LHCN-M2 (cell line): Measurements from ENCODE around the gene BRD1. TPM values are rescaled to one million over a fixed set of nuclear protein-coding genes. Genes with fewer than 3 reads are reported as not detected.
A peak's percentile ranks its signal among the peaks of the same experiment; 100 is the strongest.

Source experiments
- DNase-seq: peaks from one replicate; pipeline ENCODE4 v3.0.0-alpha.2; 2012; ENCODE audit warnings: low read depth
- total RNA-seq: library from RNA; depleted of rRNA; stranded (reverse); fragments of >200 nt; gene quantifications from 2 replicates; pipeline ENCODE4 v1.2.3, GENCODE V29; 2014

BRD1 gene
- total RNA-seq, 1 experiment from 2014 or later, result 17.9 TPM

DNA sequence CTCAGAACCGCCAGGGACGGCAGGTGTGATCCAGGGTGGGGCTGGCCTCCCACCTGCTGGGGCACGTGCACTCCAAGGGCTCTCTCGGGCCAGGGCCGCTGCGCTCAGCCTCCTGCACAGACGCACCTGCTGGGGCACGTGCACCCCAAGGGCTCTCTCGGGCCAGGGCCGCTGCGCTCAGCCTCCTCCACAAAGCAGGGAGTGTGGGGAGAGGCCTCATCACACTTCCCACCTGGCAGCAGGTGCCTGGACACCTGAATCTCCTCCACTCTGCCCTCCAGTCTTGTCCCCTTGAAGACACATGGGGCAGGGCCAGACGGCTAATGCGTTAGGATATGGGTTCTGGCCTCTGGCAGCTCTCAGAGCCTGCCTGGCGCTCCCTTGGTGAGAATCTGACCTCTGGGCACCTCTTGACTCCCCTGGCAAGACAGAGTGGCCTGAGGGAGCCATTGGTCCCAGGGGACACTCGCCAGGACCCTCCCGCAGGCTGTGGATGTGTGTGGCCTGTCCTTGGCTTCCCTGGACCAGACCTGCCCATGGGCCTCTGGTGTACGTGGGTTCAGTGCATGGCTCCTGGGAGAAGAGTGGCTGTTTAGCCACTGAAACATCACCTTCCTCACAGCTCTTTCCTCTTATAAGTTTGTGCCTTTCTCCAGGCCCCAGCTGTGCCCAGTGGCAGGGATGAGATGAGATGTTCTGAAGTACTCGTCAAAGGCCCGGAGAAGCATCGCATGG, 73.5 kb downstream of the BRD1 start:
- no peak for DNase-seq

DNA sequence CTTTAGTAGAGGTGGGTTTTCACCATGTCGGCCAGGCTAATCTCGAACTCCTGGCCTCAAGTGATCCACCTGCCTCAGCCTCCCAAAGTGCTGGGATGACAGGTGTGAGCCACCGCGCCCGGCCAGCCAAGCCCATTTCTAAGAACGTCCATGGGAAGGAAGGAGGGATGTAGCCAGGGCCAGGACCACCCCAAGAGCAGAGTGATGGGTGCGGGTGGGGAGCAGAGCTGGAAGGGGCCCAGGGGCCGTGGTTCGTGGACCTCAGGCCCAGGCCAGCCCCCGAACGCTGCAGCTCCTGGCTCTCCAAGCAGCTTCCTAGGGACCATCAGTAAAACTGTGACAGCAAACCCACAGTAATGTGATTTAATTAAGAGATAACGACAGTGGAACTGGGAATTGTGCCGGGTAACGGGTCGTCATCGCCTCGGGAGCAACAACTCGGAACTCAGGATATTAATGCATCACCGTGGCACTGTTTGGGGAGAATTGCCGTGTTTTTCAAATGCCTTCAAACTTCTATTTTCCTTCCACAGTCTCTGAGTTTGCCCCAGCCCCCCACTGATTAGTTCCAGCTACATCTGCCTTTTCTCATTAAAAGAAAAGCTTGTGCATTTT, 74.3 kb downstream of the BRD1 start:
- no peak for DNase-seq

DNA sequence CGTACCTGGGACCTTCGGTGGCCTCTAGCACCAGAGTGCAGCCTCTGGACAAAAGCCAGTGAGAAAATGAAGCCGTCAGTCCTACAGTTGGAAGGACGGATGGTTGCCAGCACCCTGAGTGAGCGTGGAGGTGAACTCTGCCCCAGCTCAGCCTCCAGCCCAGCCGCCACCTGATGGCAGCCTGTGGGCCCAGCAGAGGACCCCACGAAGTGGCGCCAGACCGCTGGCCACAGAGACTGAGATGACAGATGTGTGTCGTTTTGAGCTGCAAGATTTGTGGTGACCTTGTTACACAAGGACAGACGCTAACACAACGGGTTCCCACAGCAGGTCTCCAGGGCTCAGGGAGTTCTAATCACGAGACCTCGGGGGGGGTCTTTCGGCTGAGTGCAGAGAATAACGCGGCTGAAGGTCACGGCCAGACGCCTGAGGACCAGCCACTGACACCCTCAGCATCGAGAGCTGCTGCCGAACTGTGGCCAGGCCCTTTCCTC, 75.0 kb downstream of the BRD1 start:
- DNase-seq, result no peak

DNA sequence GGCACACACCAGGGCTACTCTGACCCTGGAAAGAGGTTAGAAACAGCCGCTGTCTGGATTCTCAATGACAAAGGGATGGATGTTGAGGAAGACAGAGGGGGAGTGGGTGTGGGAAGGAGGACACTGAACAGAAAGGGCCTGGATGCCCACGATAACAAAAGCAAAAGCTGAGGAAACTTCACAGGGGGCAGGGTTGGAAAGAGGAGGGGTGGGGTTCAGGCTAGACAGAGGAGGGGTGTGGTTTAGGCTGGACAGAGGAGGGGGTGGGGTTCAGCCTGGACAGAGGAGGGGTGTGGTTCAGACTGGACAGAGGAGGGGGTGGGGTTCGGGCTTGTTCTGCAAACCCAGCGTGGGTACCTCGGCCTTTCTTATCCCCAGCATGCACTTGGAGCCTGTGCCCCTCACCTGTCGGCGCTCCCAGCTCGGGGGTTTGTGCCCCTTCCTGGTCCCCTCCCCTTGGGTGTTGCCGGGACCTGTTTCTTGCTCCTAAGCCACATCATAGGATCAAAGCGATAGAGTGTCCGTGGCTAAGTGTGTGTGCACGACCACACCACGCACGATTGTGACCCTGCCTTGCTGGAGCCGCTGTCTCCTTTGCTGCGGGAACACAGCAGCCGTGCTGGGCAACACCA, 75.6 kb downstream of the BRD1 start:
- DNase-seq, result no peak

DNA sequence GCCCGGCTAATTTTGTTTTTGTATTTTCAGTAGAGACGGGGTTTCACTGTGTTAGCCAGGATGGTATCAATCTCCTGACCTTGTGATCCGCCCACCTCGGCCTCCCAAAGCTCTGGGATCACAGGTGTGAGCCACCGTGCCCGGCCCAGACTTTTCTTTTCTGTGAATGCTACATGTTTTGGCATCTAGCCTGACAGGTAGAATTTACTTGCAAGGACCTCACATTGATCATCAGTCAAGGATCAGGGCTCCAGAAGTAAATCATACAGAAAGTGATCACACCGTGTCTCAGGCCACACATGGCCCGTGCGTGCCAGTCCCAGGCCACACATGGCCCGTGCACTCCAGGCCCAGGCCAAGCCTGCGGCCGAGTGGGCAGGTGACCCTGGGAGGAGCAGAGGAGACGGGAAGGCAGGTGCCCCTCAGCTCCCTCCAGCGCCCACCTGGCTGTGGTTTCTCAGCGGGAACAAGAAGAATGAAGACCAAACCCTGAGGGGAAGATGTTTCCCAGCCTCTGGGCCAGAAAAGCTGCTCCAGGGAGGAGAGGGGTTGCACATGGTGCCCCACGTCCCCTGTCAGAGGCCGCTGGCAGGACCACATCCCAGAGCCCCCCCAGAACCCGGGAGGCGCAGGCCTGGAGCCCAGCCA, 76.2 kb downstream of the BRD1 start:
- no peak for DNase-seq

DNA sequence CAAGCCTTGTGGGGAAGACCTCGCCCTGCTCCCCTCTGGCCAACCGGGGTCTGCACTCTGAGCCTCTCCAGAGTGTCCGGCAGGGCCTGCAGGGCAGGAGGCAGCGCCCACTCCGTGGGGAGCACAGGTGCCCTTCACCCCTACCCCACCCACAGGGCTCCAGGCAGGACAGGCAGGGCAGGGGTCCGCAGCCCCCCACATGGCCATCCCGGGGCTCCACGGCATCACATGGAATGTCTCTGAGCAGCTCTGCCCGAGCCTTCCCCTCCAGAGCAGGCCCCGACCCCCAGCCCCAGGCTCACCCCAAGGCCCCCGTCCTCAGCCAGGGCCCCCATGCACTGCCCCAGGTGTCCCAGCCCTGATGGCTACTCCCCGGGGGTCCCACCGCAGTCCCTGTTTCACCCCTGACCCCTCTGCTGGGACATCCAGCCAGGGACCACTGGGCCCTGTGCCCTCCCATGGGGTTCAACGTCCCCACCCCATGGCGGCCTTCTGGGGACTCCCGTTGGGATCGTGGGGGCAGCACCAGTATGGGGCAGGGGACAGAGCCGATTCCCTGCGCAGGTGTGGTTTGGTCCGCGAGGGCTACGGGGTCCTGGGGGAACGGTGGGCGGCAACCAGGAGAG, 77.7 kb downstream of the BRD1 start:
- DNase-seq, result no peak

DNA sequence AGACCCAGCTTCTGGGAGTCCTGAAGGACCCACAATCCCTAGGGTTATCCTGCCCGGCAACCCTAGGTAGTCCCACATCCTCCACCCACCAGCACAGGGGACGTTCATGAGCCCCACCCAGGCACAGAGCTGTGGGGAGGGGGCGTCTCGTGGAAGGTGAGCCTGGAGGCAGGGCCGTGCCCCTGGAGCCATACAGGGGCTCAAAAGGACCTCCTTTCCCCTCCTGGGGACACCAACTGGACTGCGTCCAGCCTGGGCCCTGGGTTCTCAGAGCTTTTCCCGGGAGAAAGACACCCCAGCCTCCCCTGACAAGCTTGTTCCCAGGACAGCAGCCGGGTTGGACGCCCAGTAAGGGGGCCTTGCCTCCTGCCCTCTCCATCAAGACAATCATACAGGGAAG, 78.4 kb downstream of the BRD1 start:
- no peak for DNase-seq

DNA sequence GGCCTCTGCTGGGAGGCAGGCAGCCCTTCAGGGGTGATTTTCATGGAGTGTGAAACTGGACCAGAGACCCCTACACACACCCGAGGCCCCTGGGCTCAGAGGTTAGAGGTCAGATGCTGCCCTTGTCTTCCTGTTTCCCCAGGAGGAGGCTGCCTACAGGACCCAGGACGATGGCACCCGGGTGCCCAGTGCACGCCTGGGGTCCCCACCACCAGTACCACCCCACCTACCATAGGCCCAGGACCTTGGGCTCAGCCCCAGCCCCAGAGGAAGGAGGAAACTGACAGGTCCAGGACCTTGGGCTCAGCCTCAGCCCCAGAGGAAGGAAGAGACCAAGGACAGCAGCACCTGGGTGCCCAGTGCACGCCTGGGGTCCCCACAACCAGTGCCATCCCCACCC, 79.2 kb downstream of the BRD1 start:
- no peak for DNase-seq

DNA sequence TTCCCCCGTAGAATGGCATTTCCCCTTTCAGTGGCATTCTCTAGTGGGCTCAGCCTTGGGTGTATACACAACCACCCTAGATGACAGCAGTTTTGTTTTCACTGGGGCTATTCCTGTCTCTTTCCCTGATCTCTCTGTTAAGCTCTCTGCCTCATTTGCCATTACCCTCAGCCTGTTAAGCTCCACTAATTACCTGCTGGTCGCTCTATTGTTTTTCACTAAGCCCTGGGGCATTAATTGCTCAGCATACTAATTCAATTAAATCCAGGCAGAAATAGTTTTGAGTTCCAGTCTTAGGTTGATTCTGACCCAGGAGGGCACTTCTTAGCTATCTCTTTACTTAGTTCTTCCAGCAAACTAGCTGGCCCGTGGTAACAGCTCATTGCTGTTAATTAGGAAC, 80.0 kb downstream of the BRD1 start:
- DNase-seq, result no peak

DNA sequence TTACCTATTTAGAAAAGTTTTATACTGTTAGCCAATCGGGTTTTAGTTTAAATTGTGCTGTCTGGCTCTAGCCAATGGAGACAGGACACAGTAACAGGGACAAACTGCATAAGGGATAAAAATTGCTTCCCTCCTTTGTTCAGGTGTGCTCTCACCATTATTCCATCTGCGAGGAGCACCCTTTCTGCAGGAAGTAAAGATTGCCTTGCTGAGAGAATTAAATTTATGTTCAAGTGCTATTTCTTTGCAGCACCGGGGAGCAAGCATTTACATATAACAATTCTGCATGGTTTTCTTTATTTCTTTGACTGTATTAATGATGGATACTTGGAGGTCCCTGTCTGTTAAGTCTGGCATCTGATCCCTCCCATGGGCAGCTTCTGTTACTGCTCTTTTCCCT, 80.5 kb downstream of the BRD1 start:
- no peak for DNase-seq

DNA sequence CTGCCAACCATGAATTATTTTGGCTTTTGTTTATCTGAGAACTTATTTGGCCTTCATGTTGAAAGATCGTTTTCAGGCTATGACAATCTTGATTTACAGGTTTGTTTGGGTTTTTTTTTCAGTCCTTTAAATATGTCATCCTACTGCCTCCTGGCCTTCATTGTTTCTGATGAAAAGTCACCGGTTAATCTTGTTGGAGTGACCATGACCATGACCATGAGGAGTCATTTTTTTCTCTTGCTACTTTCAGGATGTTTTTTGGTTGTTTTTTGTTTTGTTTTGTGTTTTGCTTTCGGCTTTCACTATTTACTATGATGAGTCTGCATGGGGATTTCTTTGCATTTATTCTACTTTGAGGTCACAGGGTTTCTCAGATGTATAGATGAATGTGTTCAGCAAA, 81.6 kb downstream of the BRD1 start:
- DNase-seq, result no peak

DNA sequence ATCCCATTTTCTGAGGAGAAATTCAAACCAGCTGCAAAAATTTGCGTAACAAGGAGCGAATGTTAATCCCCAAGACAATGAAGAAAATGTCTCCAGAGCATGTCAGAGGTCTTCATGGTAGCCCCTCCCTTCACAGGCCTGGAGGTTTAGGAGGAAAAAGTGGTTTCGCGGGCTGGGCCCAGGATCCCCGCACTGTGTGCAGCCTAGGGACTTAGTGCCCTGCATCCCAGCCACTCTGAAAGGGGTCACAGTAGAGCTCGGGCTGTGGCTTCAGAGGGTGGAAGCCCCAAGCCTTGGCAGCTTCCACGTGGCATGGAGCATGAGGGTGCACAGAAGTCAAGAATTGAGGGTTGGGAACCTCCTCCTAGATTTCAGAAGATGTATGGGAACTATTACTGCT, 87.4 kb downstream of the BRD1 start:
- DNase-seq, result no peak

DNA sequence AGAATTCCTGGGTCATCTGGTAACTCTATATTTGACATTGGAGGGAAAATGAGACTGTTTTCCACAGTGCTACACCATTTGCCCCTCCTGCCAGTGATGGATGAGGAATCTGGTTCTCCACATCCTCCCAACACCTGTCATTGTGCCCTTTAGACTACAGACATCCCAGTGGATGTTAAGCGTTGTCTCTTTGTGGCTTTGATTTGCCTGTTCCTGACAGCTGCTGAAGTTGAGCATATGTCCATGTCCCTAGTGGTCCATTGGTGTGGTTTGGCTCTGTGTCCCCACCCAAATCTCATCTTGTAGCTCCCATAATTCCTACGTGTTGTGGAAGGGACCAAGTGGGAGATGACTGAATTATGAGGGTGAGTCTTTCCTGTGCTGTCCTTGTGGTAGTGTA, 88.5 kb downstream of the BRD1 start:
- DNase-seq, result peak; percentile 9

DNA sequence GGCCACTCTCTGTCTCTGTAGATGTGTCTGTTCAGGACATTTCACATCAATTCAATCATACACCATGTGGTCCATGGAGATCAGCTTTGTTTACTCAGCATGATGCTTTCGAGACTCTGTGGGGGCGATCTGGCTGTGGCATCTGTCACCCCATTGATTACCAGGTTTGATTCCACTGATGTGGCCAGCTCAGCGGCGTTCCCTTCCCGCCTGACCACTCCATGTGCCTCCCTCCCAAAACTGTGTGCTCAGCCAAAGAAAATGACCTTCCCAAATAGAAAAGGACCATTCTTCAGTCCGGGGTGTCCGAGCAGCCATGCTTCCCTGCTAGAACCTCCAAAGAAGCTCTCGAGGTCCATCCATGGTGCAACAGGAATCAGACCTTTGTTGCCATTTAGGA, 89.1 kb downstream of the BRD1 start:
- DNase-seq, result no peak

DNA sequence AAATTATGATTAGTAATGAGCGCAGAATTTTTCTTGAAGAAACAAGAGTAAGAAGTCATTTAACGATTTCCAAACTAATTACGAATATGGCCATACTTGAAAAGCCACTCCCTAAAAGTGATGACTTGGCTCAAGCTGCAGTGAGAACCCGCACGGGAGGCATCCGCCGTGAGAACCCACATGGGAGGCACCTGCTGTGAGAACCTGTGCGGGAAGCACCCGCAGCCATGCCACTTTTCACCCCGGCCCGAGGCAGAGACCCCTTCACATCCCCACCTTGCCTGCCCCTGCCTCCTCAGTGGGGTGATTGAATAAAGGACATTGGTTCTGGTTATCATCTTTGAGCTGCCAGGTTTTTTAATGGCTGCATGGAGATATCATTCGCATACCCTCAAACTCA, 89.7 kb downstream of the BRD1 start:
- no peak for DNase-seq

DNA sequence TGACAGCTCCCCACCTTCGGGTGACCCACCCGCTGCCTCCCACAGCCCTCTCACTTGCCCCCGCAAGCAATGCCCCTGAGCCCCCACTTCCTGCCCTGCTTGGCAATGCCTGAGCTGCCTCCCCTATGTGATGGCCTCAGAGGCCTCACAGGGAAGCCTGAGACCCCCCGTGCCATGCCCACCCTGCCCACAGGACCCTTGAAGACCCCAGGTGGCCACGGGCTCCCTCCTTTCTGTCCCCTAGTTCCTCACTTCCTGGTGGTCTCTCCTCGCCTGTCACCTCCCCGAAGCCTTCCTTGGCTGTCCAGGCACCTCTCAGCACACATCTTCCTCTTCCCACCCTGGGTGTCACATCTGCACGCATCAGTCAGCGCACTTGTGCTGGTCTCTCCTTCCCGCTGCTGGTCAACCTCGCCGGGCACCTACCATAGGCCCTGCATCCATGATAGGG, 90.5 kb downstream of the BRD1 start:
- no peak for DNase-seq

DNA sequence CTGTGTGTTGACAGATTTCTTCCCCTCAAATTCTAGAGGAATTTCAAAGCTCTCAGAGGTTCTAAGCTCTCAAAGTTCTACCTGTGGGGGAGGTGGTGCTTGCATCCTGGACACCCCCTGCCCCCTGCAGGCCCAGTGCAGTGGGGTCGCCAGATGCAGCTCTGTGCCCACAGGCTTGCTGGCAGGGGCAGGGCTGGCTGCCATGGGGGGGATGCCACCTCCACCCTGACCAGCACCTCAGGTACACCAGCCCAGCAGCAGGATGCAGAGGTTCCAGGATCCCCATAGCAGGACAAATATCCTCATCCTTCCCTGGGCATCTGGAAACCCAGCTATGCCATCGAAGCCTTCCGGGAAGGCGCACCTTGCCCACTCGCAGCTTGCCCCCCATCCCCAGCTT, 91.1 kb downstream of the BRD1 start:
- DNase-seq, result no peak

DNA sequence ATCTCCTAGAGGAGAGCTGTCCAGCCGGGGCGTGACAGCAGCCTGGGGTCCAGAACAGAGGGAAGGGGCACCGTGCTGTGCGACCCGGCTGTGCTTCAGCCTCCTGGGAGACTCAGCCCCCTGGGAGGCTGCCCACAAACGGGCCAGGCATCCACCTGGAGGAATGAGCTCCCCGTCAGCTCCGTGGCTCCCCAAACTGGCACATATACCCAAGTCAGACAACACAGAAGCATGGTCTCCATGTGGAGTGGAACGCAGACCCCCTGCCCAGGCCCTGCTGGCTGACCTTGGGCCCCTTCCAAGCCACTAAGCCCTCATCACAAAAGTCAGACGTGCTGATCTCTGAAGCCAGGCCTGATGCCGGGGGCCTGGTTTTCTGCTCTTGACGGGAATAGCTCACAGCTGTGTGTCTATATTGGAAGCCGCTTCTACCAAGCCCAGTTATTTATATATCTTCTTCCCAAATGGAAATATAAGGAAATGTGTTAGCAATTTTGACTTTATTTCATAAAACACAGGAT, 91.7 kb downstream of the BRD1 start:
- no peak for DNase-seq

DNA sequence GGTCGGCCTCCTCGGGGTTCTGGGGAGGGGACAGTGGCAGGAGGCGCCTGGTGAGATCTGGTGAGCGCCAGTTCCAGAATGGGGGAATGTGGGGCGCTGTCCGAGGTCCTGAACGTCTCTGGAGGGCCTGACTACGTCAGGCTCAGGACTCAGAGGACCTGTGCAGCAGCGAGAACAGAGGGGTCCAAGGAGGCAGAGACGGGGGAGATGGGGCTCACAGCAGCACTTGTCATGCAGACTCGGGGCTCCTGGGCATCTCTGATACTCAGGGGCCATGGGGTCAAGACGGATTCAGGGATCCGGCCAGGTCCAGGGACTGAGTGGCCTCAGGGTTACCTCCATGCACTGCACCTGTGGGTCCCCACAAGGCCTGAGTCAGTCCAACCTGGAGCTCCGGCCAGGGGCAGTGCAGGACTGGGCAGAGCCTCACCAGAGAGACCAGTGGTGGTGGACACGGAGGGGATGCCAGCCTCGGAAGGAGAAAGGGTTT, 92.2 kb downstream of the BRD1 start:
- no peak for DNase-seq

DNA sequence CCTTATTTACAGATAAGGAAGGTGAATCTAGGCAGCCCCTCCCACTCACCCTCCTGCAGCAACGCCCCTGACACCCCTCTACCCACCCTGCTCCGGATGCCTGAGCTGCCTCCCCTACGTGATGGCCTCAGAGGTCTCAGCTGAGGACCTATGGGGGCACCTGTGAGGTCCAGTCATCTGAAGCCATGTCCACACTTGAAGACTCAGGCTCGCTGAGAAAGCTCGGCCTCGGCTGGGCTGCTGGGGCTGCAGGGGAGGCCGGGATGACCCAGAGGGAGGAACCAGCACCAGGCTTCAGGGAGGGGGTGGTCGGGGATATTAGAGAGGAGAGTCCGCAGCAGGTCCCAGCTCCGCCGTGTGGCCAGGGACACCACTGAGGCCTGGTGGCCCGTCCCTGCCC, 92.8 kb downstream of the BRD1 start:
- no peak for DNase-seq

DNA sequence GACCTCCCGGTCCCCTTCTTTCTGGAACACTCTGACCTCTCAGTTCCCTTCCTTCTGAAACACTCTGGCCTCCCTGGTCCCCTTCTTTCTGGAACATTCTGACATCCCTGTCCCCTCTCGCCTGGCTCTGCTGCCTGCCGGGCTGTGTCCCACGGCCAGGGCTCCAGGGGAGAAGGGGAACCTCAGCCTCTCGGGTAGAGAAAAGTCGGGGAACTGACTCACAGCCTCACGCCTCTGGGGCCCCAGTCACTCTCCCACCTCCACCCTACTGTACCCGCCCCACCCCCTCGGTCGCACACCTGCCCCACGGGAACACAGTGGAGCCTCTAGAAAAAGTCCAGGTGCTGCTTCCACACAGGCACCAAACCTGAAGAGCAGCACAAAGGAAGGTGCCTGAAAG, 93.3 kb downstream of the BRD1 start:
- DNase-seq, result no peak

DNA sequence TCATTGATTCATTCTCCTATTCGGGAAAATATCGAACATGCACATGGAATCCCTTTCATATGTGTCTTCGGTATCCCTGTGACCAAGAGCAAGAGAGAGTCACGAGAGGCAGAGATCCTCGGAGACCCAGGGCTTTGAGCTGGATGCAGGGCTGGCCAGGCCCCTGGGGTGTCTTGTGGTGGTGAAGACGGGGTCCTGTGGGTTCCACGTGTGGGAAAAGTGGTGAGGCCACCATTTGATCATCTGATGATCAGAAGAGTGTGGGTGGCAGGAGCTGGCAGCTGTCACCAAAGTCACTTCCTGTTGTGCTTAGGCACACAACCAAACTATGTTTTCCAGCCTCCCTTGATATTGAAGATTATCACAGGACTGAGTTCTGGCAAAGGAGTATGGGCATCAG, 94.0 kb downstream of the BRD1 start:
- DNase-seq, result no peak
